KMS-11 (cell line): Measurements from ENCODE around the gene ABHD1.

Source experiments
- H2AFZ ChIP-seq: fragments of 200-600 bp; sonication (generic); 2 replicates; pipeline ENCODE4 v1.6.1; 2016; ENCODE audit warnings: antibody characterized with exemption, mixed run types, low read depth
- H3K27ac ChIP-seq: fragments of 200-600 bp; sonication (generic); 2 replicates; pipeline ENCODE4 v1.6.1; 2016; ENCODE audit warnings: mild to moderate bottlenecking, mixed run types
- H3K27me3 ChIP-seq: fragments of 200-600 bp; sonication (generic); 2 replicates; pipeline ENCODE4 v1.6.1; 2017; ENCODE audit warnings: mild to moderate bottlenecking, low read depth, mixed run types, moderate library complexity; ENCODE audit not compliant: insufficient read depth
- H3K36me3 ChIP-seq: fragments of 200-600 bp; sonication (generic); 2 replicates; pipeline ENCODE4 v1.6.1; 2017; ENCODE audit warnings: mild to moderate bottlenecking, mixed run types; ENCODE audit not compliant: insufficient read depth
- H3K4me1 ChIP-seq: fragments of 200-600 bp; sonication (generic); 2 replicates; pipeline ENCODE4 v1.6.1; 2016; ENCODE audit warnings: mild to moderate bottlenecking, low read depth, mixed run types; ENCODE audit not compliant: poor library complexity, severe bottlenecking
- H3K4me2 ChIP-seq: fragments of 200-600 bp; sonication (generic); 2 replicates; pipeline ENCODE4 v1.7.0; 2016; ENCODE audit warnings: mild to moderate bottlenecking, mixed run types
- H3K4me3 ChIP-seq: fragments of 200-600 bp; sonication (generic); IDR thresholded peaks from 2 replicates; pipeline ENCODE4 v1.6.1; 2017; ENCODE audit warnings: low read depth, low read length, mixed read lengths; ENCODE audit not compliant: insufficient read depth
- H3K79me2 ChIP-seq: fragments of 200-600 bp; sonication (generic); 2 replicates; pipeline ENCODE4 v1.6.1; 2016; ENCODE audit warnings: low read depth, mixed run types; ENCODE audit not compliant: insufficient read depth
- H3K9ac ChIP-seq: fragments of 200-600 bp; sonication (generic); 2 replicates; pipeline ENCODE4 v1.6.1; 2016; ENCODE audit warnings: mild to moderate bottlenecking, mixed run types
- H4K20me1 ChIP-seq: fragments of 200-600 bp; sonication (generic); 2 replicates; pipeline ENCODE4 v1.6.1; 2016; ENCODE audit warnings: mild to moderate bottlenecking, mixed run types; ENCODE audit not compliant: insufficient read depth
- CTCF ChIP-seq: fragments of 200-600 bp; sonication (generic); conservative IDR thresholded peaks from 2 replicates; pipeline ENCODE4 v1.6.1; 2017; ENCODE audit warnings: low read depth, mild to moderate bottlenecking, antibody characterized with exemption, low read length, moderate library complexity, mixed read lengths

The ABHD1 gene

GRCh38 chr2:27130396-27130795 lies 6.8 kb downstream of the ABHD1 start:
- Histone ChIP-seq H3K27ac (no peak overlapping the region), H3K9ac (no peak overlapping the region), H2AFZ (no peak overlapping the region), H3K27me3 (no peaks in the 10 kb centered on the region), H4K20me1 (no peaks in the 10 kb centered on the region), H3K36me3 (no peaks in the 10 kb centered on the region), H3K79me2 (peaks cover 15% of the 10 kb centered on the region), H3K4me1 (peaks cover 9% of the 10 kb centered on the region), H3K4me2 (no peak overlapping the region), H3K4me3 (no peak overlapping the region)
- TF ChIP-seq CTCF = no peak

GRCh38 chr2:27131429-27131828 lies 7.8 kb downstream of the ABHD1 start:
- TF ChIP-seq CTCF = no peak
- Histone ChIP-seq H3K4me1 (peaks cover 9% of the 10 kb centered on the region), H3K27me3 (no peaks in the 10 kb centered on the region), H4K20me1 (no peaks in the 10 kb centered on the region), H3K4me2 (no peak overlapping the region), H3K9ac (no peak overlapping the region), H3K27ac (no peak overlapping the region), H3K4me3 (no peak overlapping the region), H3K79me2 (peaks cover 15% of the 10 kb centered on the region), H3K36me3 (no peaks in the 10 kb centered on the region), H2AFZ (no peak overlapping the region)

- Histone ChIP-seq H3K79me2 (peaks cover 15% of the 10 kb centered on the region), H3K9ac (peak overlapping the region; percentile 73; the same call in 1 of the 2 replicates), H3K4me3 (no peak overlapping the region), H3K27ac (no peak overlapping the region; the same call in 1 of the 2 replicates), H2AFZ (no peak overlapping the region), H3K4me2 (peak overlapping the region; percentile 99), H4K20me1 (no peaks in the 10 kb centered on the region), H3K27me3 (no peaks in the 10 kb centered on the region), H3K4me1 (peaks cover 9% of the 10 kb centered on the region), H3K36me3 (no peaks in the 10 kb centered on the region)
- TF ChIP-seq CTCF = no peak; the same call in 1 of the 2 replicates
These were observed 9.7 kb downstream of the ABHD1 start for GRCh38 chr2:27133195-27133875.

- Histone ChIP-seq H3K27ac (peak within 1 kb of the TSS; percentile 45), H2AFZ (peak within 1 kb of the TSS; percentile 69), H3K79me2 (peaks cover 15% of the 10 kb centered on the region), H3K27me3 (no peaks in the 10 kb centered on the region), H4K20me1 (no peaks in the 10 kb centered on the region), H3K4me1 (peaks cover 9% of the 10 kb centered on the region), H3K9ac (peak within 1 kb of the TSS; percentile 73), H3K4me3 (peak within 1 kb of the TSS; percentile 58), H3K4me2 (peak within 1 kb of the TSS; percentile 99), H3K36me3 (no peaks in the 10 kb centered on the region)
- TF ChIP-seq CTCF = no peak
These were observed 10.5 kb downstream of the ABHD1 start, which contains the start of gene PREB for GRCh38 chr2:27133905-27134780. PREB (minus strand) TSS chr2:27134636; CDS start chr2:27134421, 215 bp downstream.
